ENCODE results near the gene SRPX2.

Gene SRPX2, protein sequence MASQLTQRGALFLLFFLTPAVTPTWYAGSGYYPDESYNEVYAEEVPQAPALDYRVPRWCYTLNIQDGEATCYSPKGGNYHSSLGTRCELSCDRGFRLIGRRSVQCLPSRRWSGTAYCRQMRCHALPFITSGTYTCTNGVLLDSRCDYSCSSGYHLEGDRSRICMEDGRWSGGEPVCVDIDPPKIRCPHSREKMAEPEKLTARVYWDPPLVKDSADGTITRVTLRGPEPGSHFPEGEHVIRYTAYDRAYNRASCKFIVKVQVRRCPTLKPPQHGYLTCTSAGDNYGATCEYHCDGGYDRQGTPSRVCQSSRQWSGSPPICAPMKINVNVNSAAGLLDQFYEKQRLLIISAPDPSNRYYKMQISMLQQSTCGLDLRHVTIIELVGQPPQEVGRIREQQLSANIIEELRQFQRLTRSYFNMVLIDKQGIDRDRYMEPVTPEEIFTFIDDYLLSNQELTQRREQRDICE

DNA sequence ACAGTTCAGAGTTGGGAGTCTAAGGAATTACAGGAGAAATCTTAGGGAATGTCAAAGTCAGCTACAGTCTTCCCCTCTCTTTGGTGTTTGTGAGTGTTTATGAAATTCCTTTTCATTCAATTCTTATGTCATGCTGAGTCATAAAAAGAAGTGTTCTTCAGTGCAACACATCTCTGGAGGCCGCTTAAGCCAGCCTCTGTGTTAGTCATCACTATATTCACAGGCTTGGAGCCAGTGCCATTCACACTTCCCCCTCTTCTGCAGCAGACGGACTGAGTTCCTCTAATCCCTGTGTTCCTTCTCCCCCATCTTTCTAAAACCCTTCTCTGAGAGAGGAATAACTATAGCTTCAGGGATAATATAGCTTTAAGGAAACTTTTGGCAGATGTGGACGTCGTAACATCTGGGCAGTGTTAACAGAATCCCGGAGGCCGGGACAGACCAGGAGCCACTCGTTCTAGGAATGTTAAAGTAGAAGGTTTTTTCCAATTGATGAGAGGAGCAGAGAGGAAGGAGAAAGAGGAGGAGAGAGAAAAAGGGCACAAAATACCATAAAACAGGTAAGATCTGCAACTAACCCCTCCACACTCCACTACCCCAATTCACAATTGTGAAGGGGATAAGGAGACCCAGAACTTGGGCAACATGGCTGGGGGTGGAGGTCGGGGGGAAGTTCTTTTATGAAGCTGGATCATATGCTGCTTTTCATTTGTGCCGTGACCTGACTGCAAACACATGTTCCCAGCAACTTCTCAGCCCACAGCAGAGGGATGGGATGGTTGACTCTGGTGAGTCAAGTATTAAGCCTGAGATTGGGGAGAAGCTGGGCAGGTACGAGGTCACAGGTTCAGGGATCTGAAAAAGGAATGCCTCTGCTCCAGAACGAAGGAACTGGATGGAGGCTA lies at the start of gene SRPX2:
Gene SRPX2, plus strand, starts transcription at position 244 of the 905 bp plus-strand sequence. CDS start 2,124 bp downstream, outside the sequence.
- peak; percentile 82 for DNase-seq

DNA sequence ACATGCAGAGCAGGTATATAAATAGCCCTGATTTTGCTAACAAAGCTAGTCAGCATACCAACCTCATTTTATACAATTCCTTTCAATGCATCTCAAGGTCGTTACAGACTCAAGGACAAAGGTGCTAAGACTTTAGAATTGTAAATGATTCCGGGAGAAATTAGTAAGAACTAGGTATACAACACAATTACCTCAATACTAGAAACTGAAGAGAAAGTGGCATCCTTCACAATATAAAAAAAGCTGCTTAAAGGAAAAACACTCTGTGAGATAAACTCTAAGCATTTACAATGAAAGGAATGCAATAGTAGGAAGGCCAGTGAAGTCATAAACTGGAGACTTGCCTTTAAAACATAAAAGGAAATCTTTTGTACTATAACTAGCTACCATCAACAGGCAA lies 47.4 kb upstream of the SRPX2 start:
- DNase-seq = no peak

- DNase-seq = no peak
Measured at GRCh38 chrX:100599456-100599855, 44.5 kb upstream of the SRPX2 start.

GRCh38 chrX:100600340-100600739 lies 43.7 kb upstream of the SRPX2 start:
- no peak for DNase-seq

DNA sequence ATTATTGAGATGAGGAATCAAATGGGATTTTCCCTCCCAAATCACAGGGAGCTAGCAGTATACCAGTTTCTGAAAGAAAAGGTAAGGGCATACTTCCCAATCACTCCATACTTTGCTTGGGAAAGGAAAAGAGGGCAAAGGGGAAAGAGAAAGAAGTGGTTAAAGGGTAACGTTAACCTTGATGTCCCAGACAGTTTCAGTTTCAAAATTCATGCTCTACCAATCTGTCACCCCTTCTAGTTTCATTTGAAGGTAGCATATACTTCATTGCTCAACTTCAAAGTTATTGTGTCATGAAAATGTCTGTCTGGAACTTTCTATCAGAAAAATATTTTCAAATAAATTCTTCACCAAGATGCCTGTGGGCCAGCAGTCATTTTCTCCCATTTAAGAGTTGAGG lies 43.2 kb upstream of the SRPX2 start:
- DNase-seq = no peak

DNA sequence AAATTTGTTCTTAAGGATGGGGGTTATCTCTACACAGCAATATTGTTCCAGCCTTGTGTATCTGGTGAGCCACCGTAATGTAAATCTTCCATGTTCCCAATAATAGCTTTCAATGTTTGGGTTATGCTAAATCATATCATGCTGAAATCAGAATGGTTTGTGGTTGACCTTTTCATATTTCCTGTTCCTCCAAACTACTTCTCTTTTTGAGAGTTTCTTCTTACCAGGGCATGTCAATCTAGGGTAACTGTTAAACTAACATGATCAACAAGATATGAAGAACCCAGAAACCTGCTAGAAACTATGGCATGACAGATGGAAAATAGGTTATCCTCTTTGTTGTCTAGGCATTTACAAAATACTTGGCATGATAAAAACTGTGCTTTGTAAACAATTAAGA lies 37.2 kb upstream of the SRPX2 start:
- DNase-seq = peak; percentile 68

DNA sequence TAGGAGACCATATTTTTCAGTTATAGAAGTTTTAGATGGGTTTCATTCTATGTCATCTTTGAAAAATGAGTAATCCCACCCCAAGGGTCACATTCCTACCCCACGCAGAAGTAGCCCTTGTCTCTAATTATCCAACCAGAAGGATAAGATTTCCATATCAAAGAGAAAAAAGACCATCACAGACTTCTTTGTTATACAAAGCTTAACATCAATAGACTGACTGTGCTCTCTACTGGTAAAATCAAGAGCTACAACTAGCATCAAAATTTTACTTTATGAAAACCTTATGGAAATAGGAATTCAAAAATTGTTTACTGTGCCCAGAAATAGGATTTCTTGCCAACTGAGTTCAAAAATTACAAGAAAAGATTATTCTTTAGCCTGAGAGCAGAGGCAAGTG lies 34.4 kb upstream of the SRPX2 start:
- DNase-seq = no peak

DNA sequence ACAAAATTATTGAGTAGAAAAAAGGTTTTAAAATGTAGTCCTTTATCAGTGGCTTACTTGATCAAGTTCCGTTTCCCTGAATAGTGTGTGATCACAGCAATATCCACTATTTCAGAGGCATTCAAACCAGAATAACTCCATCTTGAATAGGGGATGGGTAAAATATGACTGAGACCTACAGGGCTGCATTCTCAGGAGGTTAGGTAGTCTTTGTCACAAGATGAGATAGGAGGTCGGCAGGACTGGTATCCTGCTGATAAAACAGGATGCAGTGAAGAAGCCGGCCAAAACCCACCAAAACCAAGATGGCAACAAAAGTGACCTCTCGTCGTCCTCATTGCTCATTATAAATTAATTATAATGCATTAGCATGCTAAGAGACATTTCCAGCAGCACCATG lies 32.0 kb upstream of the SRPX2 start:
- no peak for DNase-seq

DNA sequence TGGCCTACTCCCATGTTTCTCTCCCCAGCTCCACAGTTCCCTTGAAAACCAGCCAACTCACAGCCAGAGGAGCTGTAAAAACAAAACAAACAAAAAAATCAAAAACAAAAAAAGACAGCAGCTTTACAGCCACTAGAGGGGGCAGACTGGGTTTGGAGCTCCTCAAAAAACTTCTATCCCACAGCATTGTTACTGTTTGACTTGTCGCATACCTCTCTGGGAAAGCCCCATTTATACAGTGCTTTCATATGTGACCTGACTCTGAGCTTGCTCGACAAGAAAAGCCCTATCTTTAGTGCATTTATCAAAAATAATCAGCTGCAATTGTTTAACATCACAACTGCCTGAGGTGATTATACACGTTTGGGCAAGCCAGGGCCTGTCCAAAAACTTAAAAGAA lies 29.0 kb upstream of the SRPX2 start:
- peak; percentile 2 for DNase-seq

- no peak for DNase-seq
Measured at GRCh38 chrX:100623001-100623400, 21.0 kb upstream of the SRPX2 start.

GRCh38 chrX:100625985-100626491 lies 18.0 kb upstream of the SRPX2 start:
- DNase-seq = peak; percentile 67

DNA sequence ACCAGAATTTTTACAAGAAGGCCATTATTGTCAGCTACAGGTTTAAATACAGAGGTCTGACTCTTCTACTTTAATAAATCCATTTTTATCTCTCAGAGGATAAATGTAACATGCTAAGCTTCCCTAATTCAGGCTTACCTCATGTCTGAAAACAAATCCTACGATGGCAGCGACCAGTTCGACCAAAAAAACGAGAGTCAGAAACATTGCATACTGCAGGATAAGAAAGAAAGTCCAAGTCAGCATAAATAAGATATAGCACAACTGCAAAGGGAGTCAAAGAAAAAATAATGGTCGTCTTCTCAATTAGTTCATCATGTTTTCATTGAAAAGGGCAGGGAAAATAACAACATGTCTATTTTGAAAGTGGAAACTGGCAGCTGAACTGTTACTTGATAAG lies 9.0 kb upstream of the SRPX2 start:
- DNase-seq = no peak

DNA sequence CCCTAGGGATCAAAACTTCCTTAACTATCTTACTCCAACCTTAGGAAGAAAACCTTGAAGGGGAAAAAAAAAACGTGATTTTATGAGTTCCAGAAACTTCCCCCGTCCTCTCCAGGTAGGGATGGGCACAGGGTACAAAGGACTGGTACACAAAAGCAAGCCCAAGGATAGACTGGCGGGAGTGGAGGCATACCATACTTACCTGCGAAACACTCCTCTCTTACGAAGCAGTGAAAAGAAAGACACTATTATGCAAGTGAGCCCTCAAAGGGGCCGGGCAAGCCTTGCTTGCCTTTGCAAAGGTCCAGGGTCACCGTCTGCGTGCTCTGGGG lies 8.0 kb upstream of the SRPX2 start:
- DNase-seq = no peak

GRCh38 chrX:100636321-100636991 lies 7.5 kb upstream of the SRPX2 start, which contains the start of gene TSPAN6:
Gene TSPAN6, minus strand, starts transcription at chrX:100636806. Its CDS starts 112 bp downstream, at chrX:100636694.
- DNase-seq = peak; percentile 1

DNA sequence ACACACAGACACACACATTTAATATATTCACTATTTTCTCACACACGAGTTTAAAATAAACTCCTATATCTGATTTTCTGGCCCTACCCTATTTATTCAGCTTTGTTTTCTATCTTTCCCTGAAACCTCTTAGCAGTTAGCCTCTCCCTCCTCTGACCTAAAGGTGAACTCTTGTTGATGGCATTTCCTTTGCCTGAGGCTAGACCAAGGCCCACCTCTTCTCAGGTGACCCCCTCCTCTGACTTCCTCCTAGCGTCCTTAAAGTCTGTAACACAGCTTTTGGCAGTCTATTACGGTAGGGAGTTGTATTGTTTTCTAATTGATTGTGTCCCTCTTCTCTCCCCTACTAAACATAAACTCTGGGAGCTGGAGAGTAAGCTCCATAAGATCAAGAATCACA lies 1.7 kb upstream of the SRPX2 start:
- DNase-seq = no peak

DNA sequence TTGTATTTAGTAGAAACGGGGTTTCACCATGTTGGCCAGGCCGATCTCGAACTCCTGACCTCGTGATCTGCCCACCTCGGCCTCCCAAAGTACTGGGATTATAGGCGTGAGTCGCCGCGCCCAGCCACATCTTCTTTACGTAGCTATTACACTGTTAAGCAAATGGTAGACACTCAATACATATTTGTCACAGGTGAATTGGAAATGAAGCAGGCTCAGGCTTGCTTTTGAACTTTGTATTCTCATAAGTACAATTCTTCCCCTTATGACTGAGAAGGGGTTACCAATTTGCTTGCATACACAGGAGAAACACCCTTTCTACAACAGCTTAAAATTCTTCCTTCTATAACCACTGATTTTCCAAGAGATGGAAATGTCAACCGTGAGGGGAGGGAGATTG lies 787 bp upstream of the SRPX2 start:
- DNase-seq = no peak

GRCh38 chrX:100645106-100645505 lies 1.1 kb downstream of the SRPX2 start:
- no peak for DNase-seq

DNA sequence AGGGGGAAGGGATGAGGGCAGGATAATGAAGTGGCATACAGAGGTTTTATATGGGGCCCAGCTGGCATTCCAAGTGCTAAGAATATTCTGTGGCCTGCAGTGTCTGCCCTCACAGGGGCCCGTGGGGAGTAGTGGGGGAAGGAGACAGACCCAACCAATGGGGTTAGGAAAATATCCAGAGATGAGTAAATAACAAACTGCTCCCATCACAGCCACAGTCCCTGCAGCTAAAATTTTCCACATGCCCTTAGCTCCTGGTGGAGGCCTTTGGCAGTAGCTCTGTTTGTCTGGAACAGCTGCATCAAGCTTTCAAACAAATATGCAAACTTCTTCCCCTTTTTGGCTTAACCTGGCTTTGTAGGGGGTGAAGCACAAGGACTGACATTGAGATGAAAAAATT lies 3.1 kb downstream of the SRPX2 start:
- peak; percentile 2 for DNase-seq

DNA sequence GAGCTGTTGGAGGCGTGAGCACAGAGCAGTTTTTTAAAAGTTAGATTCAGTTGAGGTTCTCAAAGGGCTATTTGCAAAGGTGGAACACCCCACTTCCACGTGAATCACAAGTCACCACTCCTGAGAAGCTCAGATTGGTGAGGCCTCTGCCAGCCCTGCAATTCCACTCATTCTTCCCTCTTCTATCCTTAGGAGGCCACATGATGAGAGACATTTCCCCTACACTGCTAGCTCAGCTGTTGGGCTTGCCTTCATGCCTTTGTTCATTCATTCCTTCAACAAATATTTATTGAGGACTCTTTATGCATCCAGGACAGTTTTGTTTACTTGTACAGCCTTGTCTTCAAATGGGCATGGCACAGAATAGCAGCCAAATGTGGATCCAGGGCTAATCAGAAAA lies 3.7 kb downstream of the SRPX2 start:
- no peak for DNase-seq

DNA sequence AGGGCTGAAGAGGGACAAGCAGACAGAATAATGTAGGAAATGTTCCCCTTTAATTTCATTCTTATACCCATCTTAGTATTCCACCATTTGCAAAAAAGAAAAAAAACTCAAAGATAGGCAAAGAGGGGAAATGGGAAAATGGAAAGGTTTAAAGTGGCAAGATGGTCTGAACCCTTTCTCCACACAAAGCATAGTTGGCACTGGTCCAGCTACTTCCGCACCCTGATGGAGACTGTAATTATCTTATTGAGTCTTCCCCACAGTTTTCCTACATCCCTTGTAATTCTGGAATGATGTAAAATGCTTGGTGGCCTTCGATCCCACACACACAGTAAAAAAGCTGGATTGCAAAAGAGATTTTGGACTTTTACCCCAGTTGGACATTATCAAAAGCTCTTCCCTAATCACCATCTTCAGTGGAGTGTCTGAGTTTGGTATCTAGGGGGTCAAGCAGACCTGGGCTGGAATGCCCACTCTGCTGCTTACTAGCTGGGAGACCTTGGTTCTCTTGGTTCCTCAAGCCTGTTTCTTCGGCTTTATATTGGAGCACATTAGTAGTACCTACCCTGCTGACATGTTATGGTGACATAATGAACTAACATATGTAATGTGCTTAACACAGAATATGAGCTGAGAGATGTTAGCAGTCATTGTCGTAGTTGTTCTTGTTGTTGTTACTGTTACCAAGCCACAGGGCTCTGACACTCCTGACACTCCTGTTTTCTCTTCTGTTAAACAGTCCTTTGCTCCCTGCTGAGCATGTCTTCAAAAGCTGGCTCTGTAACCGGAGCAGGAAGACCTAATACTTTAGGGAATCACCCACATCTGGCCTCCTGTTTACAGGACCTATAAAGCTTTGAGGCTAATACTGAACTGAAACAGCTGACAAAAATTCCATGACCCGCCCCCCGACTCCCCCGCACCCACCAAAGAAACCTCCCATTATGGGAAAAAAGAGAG lies 4.7 kb downstream of the SRPX2 start:
- DNase-seq = no peak

- DNase-seq = peak; percentile 87
Measured at GRCh38 chrX:100649550-100650356, 5.8 kb downstream of the SRPX2 start.
